NCI-H446 treated with DMSO at 0.1 percent for 48 hours (cell line): ENCODE measurements around the gene OR4D1.

Source experiments
- DNase-seq: peaks from one replicate; lab custom pipeline; 2025; lab: John Stamatoyannopoulos, UW

Gene OR4D1

GRCh38 chr17:58193641-58194255, 45.6 kb downstream of the OR4D1 start:
- no peak for DNase-seq

- DNase-seq: no peak
Observed at GRCh38 chr17:58195518-58196123, 47.4 kb downstream of the OR4D1 start.

DNA sequence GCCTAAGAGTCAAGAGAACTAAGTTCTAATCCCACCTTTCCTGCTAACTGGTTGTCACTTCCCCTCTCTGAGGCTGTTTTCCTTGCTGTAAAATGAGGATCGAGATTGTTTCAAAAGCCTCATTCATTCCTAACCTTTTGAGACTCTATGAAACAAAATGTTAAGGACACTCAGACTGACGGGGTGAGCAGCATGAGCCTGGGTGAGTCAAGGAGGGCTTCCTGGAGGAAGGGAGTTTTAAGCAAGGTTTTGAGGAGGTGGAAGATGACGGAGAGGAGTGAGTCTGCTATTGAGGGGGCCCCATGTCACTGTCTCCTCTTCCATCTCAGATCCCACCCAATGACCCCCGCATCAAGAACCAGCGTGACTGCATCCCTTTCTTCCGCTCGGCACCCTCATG, 48.4 kb downstream of the OR4D1 start:
- no peak for DNase-seq

- no peak for DNase-seq
Observed at GRCh38 chr17:58200024-58200633, 51.9 kb downstream of the OR4D1 start.

DNA sequence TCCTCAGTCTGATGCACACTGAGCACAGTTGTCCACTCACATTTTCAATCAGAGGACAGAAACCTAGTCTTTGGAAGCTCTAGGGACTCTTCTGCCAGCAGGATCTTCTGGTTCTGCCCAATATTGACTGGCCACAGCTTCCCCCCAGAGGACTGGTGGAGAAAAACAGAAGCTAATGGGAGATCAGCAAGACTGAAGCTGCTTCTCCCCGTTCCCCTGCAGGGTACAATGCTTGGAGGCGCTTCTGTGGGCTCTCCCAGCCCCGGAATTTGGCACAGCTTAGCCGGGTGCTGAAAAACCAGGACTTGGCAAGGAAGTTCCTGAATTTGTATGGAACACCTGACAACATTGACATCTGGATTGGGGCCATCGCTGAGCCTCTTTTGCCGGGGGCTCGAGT, 54.7 kb downstream of the OR4D1 start:
- DNase-seq: no peak

- no peak for DNase-seq
Observed at GRCh38 chr17:58204796-58205195, 56.6 kb downstream of the OR4D1 start.

DNA sequence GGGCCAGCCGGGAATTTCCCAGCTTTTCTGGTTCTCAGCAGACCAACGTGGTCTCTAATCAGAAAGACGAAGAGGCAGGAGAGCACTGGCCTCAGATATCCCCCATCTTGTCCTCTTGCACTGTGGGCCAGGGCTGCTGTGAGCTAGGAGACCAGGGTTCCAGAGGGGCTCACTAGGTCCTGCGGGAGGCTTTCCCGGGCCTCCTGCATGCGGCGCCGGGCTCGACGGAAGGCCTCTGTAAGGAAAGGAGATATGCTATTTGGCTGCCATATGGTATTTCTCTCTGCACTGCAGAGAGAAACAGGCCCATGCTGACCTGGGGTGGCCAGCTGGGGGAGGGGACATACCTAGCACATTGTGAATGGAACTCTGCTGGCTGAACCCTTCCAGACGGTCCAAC, 57.8 kb downstream of the OR4D1 start:
- no peak for DNase-seq

DNA sequence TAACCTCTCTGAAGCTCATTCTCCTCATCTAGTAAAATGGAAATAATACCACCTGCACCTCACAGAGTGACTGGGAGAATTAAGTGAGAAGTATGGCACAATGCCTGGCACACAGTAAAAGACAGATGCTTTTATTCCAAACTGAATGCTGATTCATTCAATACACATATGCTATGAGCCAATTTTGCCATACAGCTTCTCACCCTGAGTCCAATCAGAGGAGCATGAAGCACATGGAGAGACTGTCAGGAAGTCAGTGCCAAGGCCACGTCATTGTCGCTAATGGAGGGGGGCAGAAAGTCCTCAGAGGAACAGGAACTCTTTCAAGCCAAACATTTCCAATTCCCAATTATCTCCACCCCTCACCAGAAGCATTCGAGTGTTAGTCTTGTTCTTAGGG, 59.3 kb downstream of the OR4D1 start:
- DNase-seq: no peak

- DNase-seq: no peak
Observed at GRCh38 chr17:58208344-58208743, 60.2 kb downstream of the OR4D1 start.
